Globus pallidus (tissue), 1 donor: ENCODE results near the gene DTNB.

Source experiments
- DNase-seq: peaks from one replicate; pipeline ENCODE4 v3.0.0-alpha.2; 2015; ENCODE audit warnings: low spot score

DTNB gene

GRCh38 chr2:25497918-25498407, 175.4 kb downstream of the DTNB start:
- DNase-seq = peak; percentile 66

- DNase-seq = peak; percentile 76
These were observed 176.0 kb downstream of the DTNB start for GRCh38 chr2:25497229-25497917.

- DNase-seq = no peak
These were observed 178.8 kb downstream of the DTNB start for GRCh38 chr2:25494616-25495015.

GRCh38 chr2:25493207-25493606, 180.2 kb downstream of the DTNB start:
- DNase-seq = no peak

GRCh38 chr2:25492726-25493125, 180.7 kb downstream of the DTNB start:
- DNase-seq = no peak

- DNase-seq = no peak
These were observed 181.3 kb downstream of the DTNB start for GRCh38 chr2:25491966-25492532.

- DNase-seq = no peak
These were observed 182.2 kb downstream of the DTNB start for GRCh38 chr2:25491003-25491696.

GRCh38 chr2:25490217-25490616, 183.2 kb downstream of the DTNB start:
- no peak for DNase-seq

- DNase-seq = no peak
These were observed 183.7 kb downstream of the DTNB start for GRCh38 chr2:25489631-25490030.

GRCh38 chr2:25483607-25484266, 189.6 kb downstream of the DTNB start:
- DNase-seq = peak; percentile 45

GRCh38 chr2:25482341-25482740, 191.0 kb downstream of the DTNB start:
- no peak for DNase-seq

- DNase-seq = no peak
These were observed 191.7 kb downstream of the DTNB start for GRCh38 chr2:25481381-25482300.

- no peak for DNase-seq
These were observed 192.8 kb downstream of the DTNB start for GRCh38 chr2:25480561-25480960.

GRCh38 chr2:25479761-25480160, 193.6 kb downstream of the DTNB start:
- DNase-seq = no peak

- no peak for DNase-seq
These were observed 194.6 kb downstream of the DTNB start for GRCh38 chr2:25478736-25479135.

- DNase-seq = peak; percentile 18
These were observed 199.5 kb downstream of the DTNB start for GRCh38 chr2:25473758-25474340.

- no peak for DNase-seq
These were observed 200.2 kb downstream of the DTNB start for GRCh38 chr2:25473131-25473530.

- no peak for DNase-seq
These were observed 202.6 kb downstream of the DTNB start for GRCh38 chr2:25470806-25471205.

- no peak for DNase-seq
These were observed 205.6 kb downstream of the DTNB start for GRCh38 chr2:25467743-25468142.

- no peak for DNase-seq
These were observed 211.4 kb downstream of the DTNB start for GRCh38 chr2:25462021-25462420.

- DNase-seq = peak; percentile 12
These were observed 213.0 kb downstream of the DTNB start for GRCh38 chr2:25460261-25460905.
